ENCODE results near the gene MYO1G. TPM values are rescaled to one million over a fixed set of nuclear protein-coding genes. Genes with fewer than 3 reads are reported as not detected.

Gene MYO1G
- total RNA-seq, 1 experiment from 2014 or later: 0.17 TPM

DNA sequence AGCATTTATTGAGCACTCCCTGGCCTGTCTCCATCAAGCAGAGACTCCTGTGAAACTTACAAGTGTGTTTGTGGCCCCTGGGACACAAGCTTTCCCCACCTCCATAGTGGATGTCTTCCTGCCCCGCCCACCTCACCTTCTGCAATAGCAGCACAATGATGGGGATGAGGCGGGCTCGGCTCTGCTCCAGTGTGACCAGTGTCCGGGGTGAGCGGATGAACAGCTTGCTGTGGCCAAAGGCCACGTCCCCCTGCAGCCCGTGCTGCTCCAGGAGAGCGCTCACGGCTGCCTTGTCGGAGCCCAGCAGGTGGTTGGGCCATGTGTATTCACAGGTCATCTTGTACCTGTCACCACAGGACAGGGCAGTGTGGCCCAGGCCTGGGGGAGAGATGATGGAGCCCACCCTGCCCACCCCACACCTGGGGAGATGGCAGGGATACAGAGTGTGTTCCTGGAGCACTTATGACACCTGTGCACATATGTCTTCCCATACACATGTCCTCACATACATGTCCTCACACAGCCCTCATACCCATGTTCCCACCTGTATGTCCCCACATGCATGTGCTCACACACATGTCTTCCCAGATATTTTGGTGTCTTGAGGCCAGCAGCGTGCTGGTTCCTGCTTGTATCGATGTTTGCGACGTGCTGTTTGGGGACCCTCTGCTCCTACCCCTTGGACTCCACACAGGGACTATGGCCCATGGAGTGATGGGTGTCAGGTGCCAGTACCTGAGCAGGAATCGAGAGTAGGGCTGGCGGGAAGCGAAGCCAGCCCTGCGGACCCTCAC is 12.7 kb downstream of the MYO1G start:
- no peak overlapping the region for H3K27ac ChIP-seq (ENCODE audit: low read depth, low read length, poor library complexity, severe bottlenecking)
- BruUV-seq (replicated peaks): no TSS peak
- TF ChIP-seq EZH2 (IDR thresholded peaks at IDR 0.05; ENCODE audit: borderline replicate concordance, low read depth, low read length, poor library complexity, severe bottlenecking) (no peak), CTCF (conservative IDR thresholded peaks at IDR 0.05; ENCODE audit: low read depth, low read length) (no peak)
- H3K9me3 ChIP-seq (ENCODE audit: low read depth, low read length, poor library complexity, severe bottlenecking): no peaks in the 10 kb centered on the region
- H3K4me1 ChIP-seq (ENCODE audit: insufficient read depth, low read length, poor library complexity, severe bottlenecking): no peaks in the 10 kb centered on the region
- CTCF ChIA-PET: interaction anchor here (1.0 kb wide), 1 partner anchor 12 kb away, joined by 3 read pairs; no protein-coding TSS in a partner anchor
- no peak for DNase-seq (ENCODE audit: low spot score)
- H3K36me3 ChIP-seq (ENCODE audit: insufficient read depth, low read length, poor library complexity, severe bottlenecking): no peaks in the 10 kb centered on the region
- intact Hi-C loops (cut with micrococcal nuclease; ENCODE audit: unreplicated experiment): no loop called here
- POLR2A ChIA-PET (ENCODE audit: low non-redundant PET): no interaction called here
- H3K27me3 ChIP-seq (replicated peaks; ENCODE audit: insufficient read depth, low read depth, low read length, poor library complexity): peaks cover 18% of the 10 kb centered on the region
- H3K4me3 ChIP-seq (ENCODE audit: low read depth, low read length, poor library complexity, severe bottlenecking): no peak overlapping the region

DNA sequence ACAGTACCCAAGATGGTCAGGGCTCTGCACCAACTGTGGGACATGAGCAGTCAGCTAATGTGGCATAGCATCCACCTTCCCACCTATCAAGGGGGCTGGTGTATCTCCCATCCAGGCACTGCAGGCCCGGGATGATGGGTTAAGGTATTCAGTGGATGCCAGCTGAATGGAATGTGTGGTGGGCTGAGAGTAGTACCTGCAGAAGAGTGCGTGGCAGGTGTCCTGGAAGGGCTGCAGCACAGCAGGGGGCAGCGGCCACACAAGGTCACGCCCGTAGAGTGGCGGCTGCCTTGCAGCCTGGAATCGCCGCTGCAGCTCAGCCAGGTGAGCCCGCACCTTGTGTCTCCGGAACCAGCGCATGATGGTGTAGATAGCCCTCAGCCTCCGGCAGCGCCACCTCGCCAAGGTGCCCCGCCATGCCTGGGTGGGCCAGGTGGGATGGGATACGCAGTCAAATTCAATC is 13.3 kb downstream of the MYO1G start:
- Histone ChIP-seq H3K4me3 (ENCODE audit: low read depth, low read length, poor library complexity, severe bottlenecking) (no peak overlapping the region), H3K27me3 (replicated peaks; ENCODE audit: insufficient read depth, low read depth, low read length, poor library complexity) (peaks cover 18% of the 10 kb centered on the region), H3K27ac (ENCODE audit: low read depth, low read length, poor library complexity, severe bottlenecking) (no peak overlapping the region), H3K4me1 (ENCODE audit: insufficient read depth, low read length, poor library complexity, severe bottlenecking) (no peaks in the 10 kb centered on the region), H3K36me3 (ENCODE audit: insufficient read depth, low read length, poor library complexity, severe bottlenecking) (no peaks in the 10 kb centered on the region), H3K9me3 (ENCODE audit: low read depth, low read length, poor library complexity, severe bottlenecking) (no peaks in the 10 kb centered on the region)
- intact Hi-C loops (cut with micrococcal nuclease; ENCODE audit: unreplicated experiment): no loop called here
- BruUV-seq (replicated peaks): no TSS peak
- ChIA-PET POLR2A (ENCODE audit: low non-redundant PET) (no interaction called here), CTCF (interaction anchor here (0.7 to 1.0 kb wide), 2 partner anchors 12 to 33 kb away, joined by 3 to 4 read pairs; no protein-coding TSS in a partner anchor)
- TF ChIP-seq EZH2 (IDR thresholded peaks at IDR 0.05; ENCODE audit: borderline replicate concordance, low read depth, low read length, poor library complexity, severe bottlenecking) (no peak), CTCF (conservative IDR thresholded peaks at IDR 0.05; ENCODE audit: low read depth, low read length) (no peak)
- no peak for DNase-seq (ENCODE audit: low spot score)

DNA sequence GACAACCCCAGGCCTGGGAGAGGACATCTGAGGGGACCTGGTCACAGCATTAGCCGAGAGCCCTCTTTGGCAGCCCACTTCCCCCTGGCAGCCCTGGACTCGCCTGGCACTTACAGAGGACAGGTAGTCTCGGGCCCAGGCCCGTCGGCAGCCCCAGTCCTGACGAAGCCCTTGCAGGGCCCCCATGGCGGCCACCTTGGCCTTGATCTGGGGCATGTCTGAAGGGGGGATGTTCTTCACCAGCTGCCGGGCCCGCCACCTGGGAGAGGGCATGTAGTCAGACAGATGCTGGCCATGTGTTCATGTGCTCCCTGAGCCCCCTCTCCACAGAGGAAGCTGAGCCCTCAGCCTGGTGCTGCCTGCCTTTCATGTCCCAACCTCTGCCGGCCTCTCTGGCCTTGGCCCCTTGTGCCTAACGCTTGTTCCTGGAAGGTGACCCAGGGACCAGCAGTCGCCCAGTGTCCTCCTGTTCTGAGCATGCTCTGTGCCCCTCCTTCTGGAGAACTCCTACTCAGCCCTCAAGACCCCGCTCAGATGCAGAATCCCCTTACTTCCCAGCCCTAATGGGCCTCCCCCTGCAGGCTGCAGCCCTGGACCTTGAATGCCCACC is 13.9 kb downstream of the MYO1G start:
- no peak for TF ChIP-seq EZH2 (IDR thresholded peaks at IDR 0.05; ENCODE audit: borderline replicate concordance, low read depth, low read length, poor library complexity, severe bottlenecking)
- no peak for TF ChIP-seq CTCF (conservative IDR thresholded peaks at IDR 0.05; ENCODE audit: low read depth, low read length)
- Histone ChIP-seq H3K9me3 (ENCODE audit: low read depth, low read length, poor library complexity, severe bottlenecking) (no peaks in the 10 kb centered on the region), H3K4me1 (ENCODE audit: insufficient read depth, low read length, poor library complexity, severe bottlenecking) (no peaks in the 10 kb centered on the region), H3K27me3 (replicated peaks; ENCODE audit: insufficient read depth, low read depth, low read length, poor library complexity) (peaks cover 18% of the 10 kb centered on the region), H3K27ac (ENCODE audit: low read depth, low read length, poor library complexity, severe bottlenecking) (no peak overlapping the region), H3K4me3 (ENCODE audit: low read depth, low read length, poor library complexity, severe bottlenecking) (no peak overlapping the region), H3K36me3 (ENCODE audit: insufficient read depth, low read length, poor library complexity, severe bottlenecking) (no peaks in the 10 kb centered on the region)
- no TSS peak for BruUV-seq (replicated peaks)
- CTCF ChIA-PET: interaction anchor here (0.7 to 1.0 kb wide), 2 partner anchors 13 to 34 kb away, joined by 3 to 4 read pairs; no protein-coding TSS in a partner anchor
- POLR2A ChIA-PET (ENCODE audit: low non-redundant PET): no interaction called here
- no peak for DNase-seq (ENCODE audit: low spot score)
- intact Hi-C loops (cut with micrococcal nuclease; ENCODE audit: unreplicated experiment): no loop called here
